ENCODE measurements around the gene MT1A. TPM values are rescaled to one million over a fixed set of nuclear protein-coding genes. Genes with fewer than 3 reads are reported as not detected.
A peak's percentile ranks its signal among the peaks of the same experiment; 100 is the strongest.

MT1A gene
- total and polyA plus RNA-seq, 2 experiments from 2014 or later = 1.9 TPM; not detected in 1

DNA sequence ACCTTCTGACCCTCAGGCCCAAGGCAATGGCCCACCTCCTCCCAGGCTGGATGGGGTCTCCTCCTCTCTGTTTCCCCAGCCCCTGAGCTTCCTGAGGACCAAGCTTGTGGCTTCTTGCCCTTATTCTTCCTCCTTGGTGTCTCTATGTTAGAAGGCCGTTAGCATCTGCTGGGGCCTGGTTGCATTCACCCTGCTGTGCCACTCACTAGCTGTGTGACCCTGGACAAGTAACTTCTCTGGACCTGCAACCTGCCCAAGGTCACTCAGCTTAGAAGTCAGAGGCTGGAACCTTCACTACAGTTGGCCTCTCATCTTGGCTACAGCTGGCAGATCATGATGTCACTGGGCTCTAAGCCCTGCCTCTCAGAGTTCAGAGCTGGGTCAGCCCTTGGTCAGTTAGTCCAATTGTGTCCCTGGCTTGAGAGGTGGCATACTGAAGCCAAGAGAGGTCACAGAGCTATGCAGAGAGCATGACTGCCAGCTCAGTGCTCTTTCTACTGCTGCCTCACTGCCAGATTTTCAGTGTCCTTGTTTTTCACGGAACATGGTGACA lies 27.1 kb upstream of the MT1A start:
- Histone ChIP-seq H3K36me3 (replicated peaks; ENCODE audit: insufficient read depth, low read depth) (no peaks in the 10 kb centered on the region), H3K9me2 (replicated peaks; ENCODE audit: insufficient read depth) (no peaks in the 10 kb centered on the region), H3K27me3 (peaks cover 7% of the 10 kb centered on the region), H3K79me2 (no peaks in the 10 kb centered on the region), H3K4me1 (ENCODE audit: insufficient read depth) (peaks cover 26% of the 10 kb centered on the region), H3K4me2 (no peak overlapping the region), H2AFZ (no peak overlapping the region), H3K27ac (peak overlapping the region; percentile 12), H4K20me1 (ENCODE audit: insufficient read depth, poor library complexity, severe bottlenecking) (no peaks in the 10 kb centered on the region), H3K4me3 (no peak overlapping the region), H3K9me3 (ENCODE audit: low read depth) (no peaks in the 10 kb centered on the region)
- TF ChIP-seq EZH2phosphoT487 (IDR thresholded peaks at IDR 0.05; ENCODE audit: low read depth, severe bottlenecking, unreplicated experiment) (no peak), EZH2 (IDR thresholded peaks at IDR 0.05; ENCODE audit: borderline replicate concordance) (no peak)
- TF ChIP-seq, protein P1, sequence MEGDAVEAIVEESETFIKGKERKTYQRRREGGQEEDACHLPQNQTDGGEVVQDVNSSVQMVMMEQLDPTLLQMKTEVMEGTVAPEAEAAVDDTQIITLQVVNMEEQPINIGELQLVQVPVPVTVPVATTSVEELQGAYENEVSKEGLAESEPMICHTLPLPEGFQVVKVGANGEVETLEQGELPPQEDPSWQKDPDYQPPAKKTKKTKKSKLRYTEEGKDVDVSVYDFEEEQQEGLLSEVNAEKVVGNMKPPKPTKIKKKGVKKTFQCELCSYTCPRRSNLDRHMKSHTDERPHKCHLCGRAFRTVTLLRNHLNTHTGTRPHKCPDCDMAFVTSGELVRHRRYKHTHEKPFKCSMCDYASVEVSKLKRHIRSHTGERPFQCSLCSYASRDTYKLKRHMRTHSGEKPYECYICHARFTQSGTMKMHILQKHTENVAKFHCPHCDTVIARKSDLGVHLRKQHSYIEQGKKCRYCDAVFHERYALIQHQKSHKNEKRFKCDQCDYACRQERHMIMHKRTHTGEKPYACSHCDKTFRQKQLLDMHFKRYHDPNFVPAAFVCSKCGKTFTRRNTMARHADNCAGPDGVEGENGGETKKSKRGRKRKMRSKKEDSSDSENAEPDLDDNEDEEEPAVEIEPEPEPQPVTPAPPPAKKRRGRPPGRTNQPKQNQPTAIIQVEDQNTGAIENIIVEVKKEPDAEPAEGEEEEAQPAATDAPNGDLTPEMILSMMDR (IDR thresholded peaks at IDR 0.05; ENCODE audit: poor library complexity) = no peak
- DNase-seq (ENCODE audit: low spot score) = no peak
- WGBS (ENCODE audit: low lambda C conversion rate, missing lambda C conversion rate) = 89% methylated on average over 2 of the region's 2 CpGs

DNA sequence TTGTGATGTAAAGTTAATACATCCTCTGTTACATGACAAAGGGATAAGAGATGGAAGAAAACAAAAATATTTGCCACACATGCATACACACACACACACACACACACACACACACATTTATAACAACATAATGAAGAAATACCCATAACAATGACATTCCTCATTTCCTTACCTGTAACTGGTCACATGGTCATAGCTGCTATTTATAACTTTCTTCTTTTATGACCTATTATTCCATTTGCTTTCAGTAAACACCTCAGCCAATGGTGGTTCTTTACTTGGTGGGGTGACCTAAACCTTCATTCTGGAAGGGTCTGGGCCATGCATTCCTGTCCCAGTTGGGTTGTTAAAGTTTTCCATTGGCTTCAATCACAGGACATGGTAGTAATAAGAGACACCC lies 24.8 kb upstream of the MT1A start:
- Histone ChIP-seq H3K9me3 (ENCODE audit: low read depth) (no peaks in the 10 kb centered on the region), H3K27ac (no peak overlapping the region), H3K4me3 (no peak overlapping the region), H3K4me1 (ENCODE audit: insufficient read depth) (peaks cover 9% of the 10 kb centered on the region), H4K20me1 (ENCODE audit: insufficient read depth, poor library complexity, severe bottlenecking) (no peaks in the 10 kb centered on the region), H3K4me2 (no peak overlapping the region), H3K79me2 (no peaks in the 10 kb centered on the region), H2AFZ (no peak overlapping the region), H3K36me3 (replicated peaks; ENCODE audit: insufficient read depth, low read depth) (no peaks in the 10 kb centered on the region), H3K9me2 (replicated peaks; ENCODE audit: insufficient read depth) (no peaks in the 10 kb centered on the region), H3K27me3 (peaks cover 31% of the 10 kb centered on the region)
- TF ChIP-seq, protein P1 (IDR thresholded peaks at IDR 0.05; ENCODE audit: poor library complexity) = no peak
- TF ChIP-seq EZH2 (IDR thresholded peaks at IDR 0.05; ENCODE audit: borderline replicate concordance) = no peak
- no peak for DNase-seq (ENCODE audit: low spot score)

DNA sequence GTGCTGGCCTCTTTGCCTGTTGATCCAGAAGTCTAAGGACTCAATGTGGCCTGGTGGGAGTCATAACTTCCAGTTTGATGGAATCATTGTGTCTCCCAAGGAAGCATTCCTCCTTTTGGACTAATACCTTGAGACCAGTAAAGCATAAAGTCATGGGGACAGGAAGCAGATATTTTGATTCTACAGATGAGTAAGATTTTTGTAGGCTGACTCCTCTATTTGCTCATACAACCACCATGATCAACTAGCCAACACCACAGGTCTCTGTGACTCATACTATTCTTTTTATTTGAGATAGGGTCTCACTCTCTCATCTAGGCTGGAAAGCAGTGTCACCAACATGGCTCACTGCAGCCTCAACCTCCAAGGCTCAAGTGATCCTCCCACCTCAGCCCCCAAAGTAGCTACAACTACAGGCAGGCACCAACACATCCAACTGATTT lies 23.9 kb upstream of the MT1A start:
- Histone ChIP-seq H3K4me2 (no peak overlapping the region), H3K9me2 (replicated peaks; ENCODE audit: insufficient read depth) (no peaks in the 10 kb centered on the region)

More for the DNA sequence above, 23.9 kb upstream of the MT1A start:
- DNase-seq (ENCODE audit: low spot score) = no peak
- H2AFZ ChIP-seq = no peak overlapping the region
- TF ChIP-seq, protein P1 (IDR thresholded peaks at IDR 0.05; ENCODE audit: poor library complexity) = no peak
- TF ChIP-seq EZH2phosphoT487 (IDR thresholded peaks at IDR 0.05; ENCODE audit: low read depth, severe bottlenecking, unreplicated experiment) = no peak
- no peak overlapping the region for H3K27ac ChIP-seq
- H3K4me3 ChIP-seq = no peak overlapping the region
- H3K9me3 ChIP-seq (ENCODE audit: low read depth) = no peaks in the 10 kb centered on the region
- H3K36me3 ChIP-seq (replicated peaks; ENCODE audit: insufficient read depth, low read depth) = no peaks in the 10 kb centered on the region
- peaks cover under 1% of the 10 kb centered on the region for H3K4me1 ChIP-seq (ENCODE audit: insufficient read depth)
- no peaks in the 10 kb centered on the region for H3K79me2 ChIP-seq
- no peaks in the 10 kb centered on the region for H4K20me1 ChIP-seq (ENCODE audit: insufficient read depth, poor library complexity, severe bottlenecking)
- peaks cover 39% of the 10 kb centered on the region for H3K27me3 ChIP-seq
